GM23338 (cell line): ENCODE results near the gene SELENOW. TPM values are rescaled to one million over a fixed set of nuclear protein-coding genes. Genes with fewer than 3 reads are reported as not detected.

Source experiments
- ATAC-seq: fragments of 200-7000 bp; cut with Tn5 transposase; 3 replicates; pipeline ENCODE4 v1.9.1; 2020
- DNase-seq: peaks from one replicate; pipeline ENCODE4 v3.0.0-alpha.2; 2015; ENCODE audit warnings: low spot score
- H2AFZ ChIP-seq: fragments of 200-600 bp; sonication (generic); 2 replicates; pipeline ENCODE4 v1.8.0; 2016; ENCODE audit warnings: antibody characterized with exemption, mild to moderate bottlenecking, moderate library complexity
- H3F3A ChIP-seq: fragments of 200-600 bp; sonication (generic); replicated peaks from 2 replicates; pipeline ENCODE4 v1.8.0; 2017; ENCODE audit warnings: antibody characterized with exemption, mixed run types, low read depth
- H3K27ac ChIP-seq: fragments of 200-600 bp; sonication (generic); 2 replicates; pipeline ENCODE4 v1.6.1; 2016; ENCODE audit warnings: low read depth
- H3K27me3 ChIP-seq: fragments of 200-600 bp; sonication (generic); 2 replicates; pipeline ENCODE4 v1.8.0; 2016; ENCODE audit warnings: mild to moderate bottlenecking, mixed run types, moderate library complexity; ENCODE audit not compliant: insufficient read depth
- H3K36me3 ChIP-seq: fragments of 200-600 bp; sonication (generic); 2 replicates; pipeline ENCODE4 v1.8.0; 2016; ENCODE audit warnings: mild to moderate bottlenecking; ENCODE audit not compliant: insufficient read depth
- H3K4me1 ChIP-seq: fragments of 200-600 bp; sonication (generic); 2 replicates; pipeline ENCODE4 v1.8.0; 2016; ENCODE audit warnings: mild to moderate bottlenecking, moderate library complexity; ENCODE audit not compliant: insufficient read depth
- H3K4me2 ChIP-seq: fragments of 200-600 bp; sonication (generic); 2 replicates; pipeline ENCODE4 v1.7.1; 2017; ENCODE audit warnings: mixed run types
- H3K4me3 ChIP-seq: fragments of 200-600 bp; sonication (generic); 2 replicates; pipeline ENCODE4 v1.6.1; 2016; ENCODE audit warnings: mixed run types
- H3K79me2 ChIP-seq: fragments of 200-600 bp; sonication (generic); replicated peaks from 2 replicates; pipeline ENCODE4 v1.8.0; 2017; ENCODE audit warnings: mild to moderate bottlenecking; ENCODE audit not compliant: insufficient read depth
- H3K9me2 ChIP-seq: fragments of 200-600 bp; sonication (generic); 2 replicates; pipeline ENCODE4 v1.8.0; 2017; ENCODE audit not compliant: insufficient read depth
- H4K20me1 ChIP-seq: fragments of 200-600 bp; sonication (generic); replicated peaks from 2 replicates; pipeline ENCODE4 v1.8.0; 2017; ENCODE audit warnings: mild to moderate bottlenecking; ENCODE audit not compliant: insufficient read depth
- H3K27ac Mint-ChIP-seq: 2 replicates; pipeline ENCODE4 v1.8.0; 2020; ENCODE audit warnings: inconsistent platforms, mild to moderate bottlenecking, moderate library complexity, mixed read lengths
- H3K27me3 Mint-ChIP-seq: 3 replicates; pipeline ENCODE4 v1.8.0; 2022; ENCODE audit warnings: low read depth, mild to moderate bottlenecking, moderate library complexity, mixed read lengths, inconsistent platforms; ENCODE audit not compliant: insufficient read depth, poor library complexity
- H3K36me3 Mint-ChIP-seq: 3 replicates; pipeline ENCODE4 v1.8.0; 2021; ENCODE audit warnings: low read depth, mild to moderate bottlenecking, inconsistent platforms, moderate library complexity, mixed read lengths
- H3K4me1 Mint-ChIP-seq: 3 replicates; pipeline ENCODE4 v1.8.0; 2020; ENCODE audit warnings: mild to moderate bottlenecking, inconsistent platforms, mixed read lengths
- H3K4me3 Mint-ChIP-seq: 3 replicates; pipeline ENCODE4 v1.8.0; 2021; ENCODE audit warnings: moderate library complexity, mild to moderate bottlenecking, inconsistent platforms, mixed read lengths
- H3K9me3 Mint-ChIP-seq: 3 replicates; pipeline ENCODE4 v1.8.0; 2020; ENCODE audit warnings: moderate library complexity, mild to moderate bottlenecking, inconsistent platforms, mixed read lengths
- CREB1 ChIP-seq: fragments of 250-450 bp; sonication (Bioruptor Pico); IDR thresholded peaks from 2 replicates; pipeline ENCODE4 v1.5.0; 2020; ENCODE audit warnings: low read depth, mild to moderate bottlenecking, moderate library complexity
- EZH2 ChIP-seq: fragments of 200-600 bp; sonication (generic); IDR thresholded peaks from one replicate; pipeline ENCODE4 v1.8.0; 2017; ENCODE audit warnings: antibody characterized with exemption, mild to moderate bottlenecking, low read depth; ENCODE audit not compliant: unreplicated experiment
- EZH2phosphoT487 ChIP-seq: fragments of 200-600 bp; sonication (generic); IDR thresholded peaks from one replicate; pipeline ENCODE4 v1.8.1; 2018; ENCODE audit warnings: antibody characterized with exemption; ENCODE audit not compliant: unreplicated experiment
- JUNB ChIP-seq: IDR thresholded peaks from one replicate; pipeline ENCODE4 v1.6.1; 2016; ENCODE audit warnings: antibody characterized with exemption; ENCODE audit not compliant: unreplicated experiment
- NANOG ChIP-seq: IDR thresholded peaks from 2 replicates; pipeline ENCODE4 v1.6.1; 2016; ENCODE audit warnings: antibody characterized with exemption, borderline replicate concordance
- POLR2AphosphoS5 ChIP-seq: IDR thresholded peaks from 2 replicates; pipeline ENCODE4 v1.6.1; 2016; ENCODE audit warnings: antibody characterized with exemption, low read depth
- REST ChIP-seq: IDR thresholded peaks from one replicate; pipeline ENCODE4 v1.6.1; 2018; ENCODE audit warnings: antibody characterized with exemption; ENCODE audit not compliant: unreplicated experiment
- STAT1 ChIP-seq: IDR thresholded peaks from one replicate; pipeline ENCODE4 v1.6.1; 2016; ENCODE audit warnings: antibody characterized with exemption; ENCODE audit not compliant: unreplicated experiment
- ZNF114 ChIP-seq: fragments of 250-450 bp; sonication (Bioruptor Pico); IDR thresholded peaks from 2 replicates; pipeline ENCODE4 v1.5.0; 2020; ENCODE audit warnings: mild to moderate bottlenecking, moderate library complexity
- ZNF331 ChIP-seq: fragments of 250-450 bp; sonication (Bioruptor Pico); IDR thresholded peaks from 2 replicates; pipeline ENCODE4 v1.5.0; 2020; ENCODE audit warnings: low read depth, mild to moderate bottlenecking, moderate library complexity
- polyA plus RNA-seq: library from polyadenylated mRNA; unstranded; fragments of >200 nt; fragmentation: Nextera tagmentation; extraction: Ambion mirVana; gene quantifications from 2 replicates; pipeline ENCODE4 v1.2.1, GENCODE V29; 2016
- total RNA-seq: library from RNA; depleted of rRNA; stranded (reverse); fragments of >200 nt; shearing (Covaris generic); gene quantifications from 2 replicates; pipeline ENCODE4 v1.2.3, GENCODE V29; 2014
- TF ChIP-seq, protein P1 (sequence below), 2 experiments: fragments of 200-600 bp in 1 of 2; sonication (generic) in 1 of 2; conservative IDR thresholded peaks; 2 replicates each; pipeline versions ENCODE4 v1.5.1 to v1.6.1; 2016 to 2017; ENCODE audit warnings: antibody characterized with exemption in 2 of 2, low read depth in 2 of 2, mild to moderate bottlenecking in 2 of 2, moderate library complexity in 1 of 2

The SELENOW gene
- total and polyA plus RNA-seq, 2 experiments from 2014 or later = 558 to 811 TPM

- TF ChIP-seq, protein P1, sequence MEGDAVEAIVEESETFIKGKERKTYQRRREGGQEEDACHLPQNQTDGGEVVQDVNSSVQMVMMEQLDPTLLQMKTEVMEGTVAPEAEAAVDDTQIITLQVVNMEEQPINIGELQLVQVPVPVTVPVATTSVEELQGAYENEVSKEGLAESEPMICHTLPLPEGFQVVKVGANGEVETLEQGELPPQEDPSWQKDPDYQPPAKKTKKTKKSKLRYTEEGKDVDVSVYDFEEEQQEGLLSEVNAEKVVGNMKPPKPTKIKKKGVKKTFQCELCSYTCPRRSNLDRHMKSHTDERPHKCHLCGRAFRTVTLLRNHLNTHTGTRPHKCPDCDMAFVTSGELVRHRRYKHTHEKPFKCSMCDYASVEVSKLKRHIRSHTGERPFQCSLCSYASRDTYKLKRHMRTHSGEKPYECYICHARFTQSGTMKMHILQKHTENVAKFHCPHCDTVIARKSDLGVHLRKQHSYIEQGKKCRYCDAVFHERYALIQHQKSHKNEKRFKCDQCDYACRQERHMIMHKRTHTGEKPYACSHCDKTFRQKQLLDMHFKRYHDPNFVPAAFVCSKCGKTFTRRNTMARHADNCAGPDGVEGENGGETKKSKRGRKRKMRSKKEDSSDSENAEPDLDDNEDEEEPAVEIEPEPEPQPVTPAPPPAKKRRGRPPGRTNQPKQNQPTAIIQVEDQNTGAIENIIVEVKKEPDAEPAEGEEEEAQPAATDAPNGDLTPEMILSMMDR (conservative IDR thresholded peaks at IDR 0.05; ENCODE audit: low read depth in 2 of 2) = no peak
- TF ChIP-seq REST (no peak), NANOG (no peak), ZNF331 (CRISPR knock-in tag) (no peak), EZH2 (no peak), ZNF114 (CRISPR knock-in tag) (no peak), CREB1 (CRISPR knock-in tag) (no peak)
Observed at GRCh38 chr19:47761566-47761965, 16.9 kb upstream of the SELENOW start (continued).

- Histone ChIP-seq H3K36me3 (peaks cover 16% of the 10 kb centered on the region), H3K27ac (no peak overlapping the region), H3K9me2 (no peaks in the 10 kb centered on the region), H3K4me3 (no peak overlapping the region), H3K27me3 (no peaks in the 10 kb centered on the region), H3K4me2 (no peak overlapping the region), H3K79me2 (no peaks in the 10 kb centered on the region), H4K20me1 (0 out of 2 replicates have a peak, but pooled peaks cover 4% of the 10 kb centered on the region), H3K4me1 (no peaks in the 10 kb centered on the region; the same call in 1 of the 2 replicates), H3F3A (peaks cover 21% of the 10 kb centered on the region), H2AFZ (no peak overlapping the region)
- DNase-seq = no peak
- Mint-ChIP-seq H3K4me3 (no peak overlapping the region), H3K27me3 (peaks cover 17% of the 10 kb centered on the region), H3K27ac (no peak overlapping the region), H3K36me3 (peaks cover 27% of the 10 kb centered on the region), H3K4me1 (peaks cover 8% of the 10 kb centered on the region), H3K9me3 (no peaks in the 10 kb centered on the region; the same call in 2 of the 3 replicates)
- ATAC-seq = no peak
- TF ChIP-seq ZNF114 (CRISPR knock-in tag) (no peak), POLR2AphosphoS5 (no peak), EZH2phosphoT487 (no peak), STAT1 (no peak), JUNB (no peak), NANOG (no peak), CREB1 (CRISPR knock-in tag) (no peak), REST (no peak)
Observed at GRCh38 chr19:47762151-47762550, 16.4 kb upstream of the SELENOW start.
